Endothelial cell of umbilical vein (primary cell): Measurements from ENCODE around the gene FREM1. TPM values are rescaled to one million over a fixed set of nuclear protein-coding genes. Genes with fewer than 3 reads are reported as not detected.

Experiments used
- BruUV-seq: library from RNA; stranded (reverse); fragments of 400-500 nt; replicated peaks from 2 replicates; lab custom pipeline; 2021; lab: Mats Ljungman, UMichigan
- CTCF ChIA-PET: fragments of 300-600, 350-600 bp; sonication (Branson Sonifier 250); formaldehyde crosslinking; loops from one replicate; lab custom pipeline; 2021; ENCODE audit warnings: antibody characterized with exemption, inconsistent platforms; lab: Charles Lee
- POLR2A ChIA-PET: fragments of 300-600, 350-600 bp; sonication (Branson Sonifier 250); formaldehyde crosslinking; loops from one replicate; lab custom pipeline; 2021; ENCODE audit warnings: antibody characterized with exemption, inconsistent platforms; lab: Charles Lee
- DNase-seq: peaks from one replicate; pipeline ENCODE4 v3.0.0-alpha.2; 2011; ENCODE audit warnings: low read depth, low spot score
- FAIRE-seq: peaks from 2 replicates; lab custom pipeline; 2011; peaks lifted over from hg19 to GRCh38; lab: Jason Lieb, UNC
- H2AFZ ChIP-seq: 2 replicates; pipeline ENCODE4 v1.6.0; 2012; ENCODE audit warnings: low read depth, low read length, control low read depth, inconsistent platforms
- H3K27ac ChIP-seq: 2 replicates; pipeline ENCODE4 v1.5.1; 2011; ENCODE audit warnings: low read depth, mild to moderate bottlenecking, control low read depth, low read length, moderate library complexity; ENCODE audit not compliant: insufficient read depth
- H3K27me3 ChIP-seq, 2 experiments: 2 replicates each; pipeline versions ENCODE4 v1.6.0 to v1.6.1; 2011; ENCODE audit warnings: low read length in 2 of 2, mixed read lengths in 1 of 2; ENCODE audit not compliant: control insufficient read depth in 2 of 2, insufficient read depth in 2 of 2
- H3K36me3 ChIP-seq, 2 experiments: 2 replicates in 1 of 2; 3 replicates in 1 of 2; pipeline ENCODE4 v1.5.1; 2011; ENCODE audit warnings: low read length in 2 of 2, mild to moderate bottlenecking in 1 of 2, moderate library complexity in 1 of 2; ENCODE audit not compliant: control insufficient read depth in 2 of 2, insufficient read depth in 2 of 2; ENCODE audit errors: extremely low read depth in 1 of 2
- H3K4me1 ChIP-seq: 3 replicates; pipeline ENCODE4 v1.5.1; 2011; ENCODE audit warnings: mild to moderate bottlenecking, low read length; ENCODE audit not compliant: control insufficient read depth, insufficient read depth; ENCODE audit errors: extremely low read depth
- H3K4me2 ChIP-seq: 2 replicates; pipeline ENCODE4 v1.6.1; 2011; ENCODE audit warnings: low read length, control low read depth, mixed read lengths; ENCODE audit not compliant: insufficient read depth
- H3K4me3 ChIP-seq, 3 experiments: fragments of 200-600 bp in 1 of 3; sonication (generic), shearing (Covaris generic) in 1 of 3; replicated peaks in 1 of 3; 2 replicates each; pipeline ENCODE4 v1.5.1; 2011 to 2016; ENCODE audit warnings: control low read depth in 3 of 3, low read length in 3 of 3, mild to moderate bottlenecking in 2 of 3, inconsistent platforms in 1 of 3, low read depth in 1 of 3, moderate library complexity in 1 of 3; ENCODE audit not compliant: insufficient read depth in 1 of 3
- H3K79me2 ChIP-seq: 2 replicates; pipeline ENCODE4 v1.6.0; 2012; ENCODE audit warnings: low read length, inconsistent platforms; ENCODE audit not compliant: control insufficient read depth, insufficient read depth
- H3K9ac ChIP-seq: replicated peaks from 2 replicates; pipeline ENCODE3; 2011; ENCODE audit warnings: low read length, control low read depth; ENCODE audit not compliant: insufficient read depth; ENCODE audit errors: extremely low read depth
- H3K9me1 ChIP-seq: replicated peaks from 3 replicates; pipeline ENCODE4 v1.6.0; 2011; ENCODE audit warnings: mild to moderate bottlenecking, low read length; ENCODE audit not compliant: control insufficient read depth, insufficient read depth; ENCODE audit errors: extremely low read depth
- H3K9me3 ChIP-seq: replicated peaks from 2 replicates; pipeline ENCODE4 v1.5.1; 2012; ENCODE audit warnings: low read length, inconsistent platforms; ENCODE audit not compliant: control insufficient read depth, insufficient read depth
- H4K20me1 ChIP-seq: replicated peaks from 2 replicates; pipeline ENCODE3; 2011; ENCODE audit warnings: mild to moderate bottlenecking, low read length; ENCODE audit not compliant: control insufficient read depth, insufficient read depth; ENCODE audit errors: extremely low read depth
- EZH2 ChIP-seq: IDR thresholded peaks from 2 replicates; pipeline ENCODE4 v1.6.1; 2012; ENCODE audit warnings: borderline replicate concordance, low read depth, mild to moderate bottlenecking, moderate library complexity, low read length, inconsistent platforms; ENCODE audit not compliant: severe bottlenecking
- FOS ChIP-seq: IDR thresholded peaks from 2 replicates; pipeline ENCODE4 v1.6.1; 2011; ENCODE audit warnings: mild to moderate bottlenecking, low read length, moderate library complexity, borderline replicate concordance; ENCODE audit not compliant: insufficient read depth
- GATA2 ChIP-seq: IDR thresholded peaks from 2 replicates; pipeline ENCODE4 v1.7.0; 2011; ENCODE audit warnings: low read depth, mild to moderate bottlenecking, moderate library complexity, mixed read lengths, low read length; ENCODE audit not compliant: insufficient read length, insufficient read depth
- JUN ChIP-seq: IDR thresholded peaks from 2 replicates; pipeline ENCODE4 v1.6.1; 2011; ENCODE audit warnings: borderline replicate concordance, low read depth; ENCODE audit not compliant: insufficient read length, insufficient read depth
- MYC ChIP-seq: IDR thresholded peaks from one replicate; pipeline ENCODE4 v1.6.1; 2011; ENCODE audit warnings: mild to moderate bottlenecking, low read depth, low read length
- POLR2A ChIP-seq: IDR thresholded peaks from 2 replicates; pipeline ENCODE4 v1.6.1; 2012; ENCODE audit warnings: low read depth, mild to moderate bottlenecking, control low read depth, low read length
- POLR2AphosphoS5 ChIP-seq: IDR thresholded peaks from 2 replicates; pipeline ENCODE4 v1.6.1; 2012; ENCODE audit warnings: low read depth, mild to moderate bottlenecking, control low read depth, low read length, moderate library complexity; ENCODE audit not compliant: insufficient read depth
- dilution Hi-C: fragments of 300-500 bp; cut with MboI; formaldehyde crosslinking; loops from one replicate; pipeline ENCODE4 v1.15.0; 2019; ENCODE audit warnings: low sequenced_read_pairs; ENCODE audit not compliant: extremely low pct_ligation_motif_present
- intact Hi-C: fragments of 100-400 bp; cut with micrococcal nuclease; formaldehyde crosslinking; loops from one replicate; pipeline ENCODE4 v1.10.0; 2022
- polyA plus RNA-seq, 4 experiments: library from polyadenylated mRNA; depleted of rRNA in 3 of 4; stranded (reverse) in 3 of 4; unstranded in 1 of 4; fragments of >200 nt; gene quantifications; 2 replicates each; pipeline versions ENCODE4 v1.2.1 to v1.2.3, GENCODE V29; 2011 to 2012; ENCODE audit warnings: missing spikeins in 1 of 4
- total RNA-seq: library from RNA; stranded (reverse); gene quantifications from 2 replicates; pipeline ENCODE4 v1.2.3, GENCODE V29; 2021
- TF ChIP-seq, protein P1 (sequence below), 2 donors: IDR thresholded peaks; 1 replicate in 1 of 2; 2 replicates in 1 of 2; pipeline ENCODE4 v1.5.1; 2011; ENCODE audit warnings: low read length in 2 of 2, mild to moderate bottlenecking in 2 of 2, moderate library complexity in 2 of 2, control low read depth in 1 of 2, inconsistent platforms in 1 of 2, low read depth in 1 of 2; ENCODE audit not compliant: insufficient read depth in 1 of 2; ENCODE audit errors: extremely low read depth in 1 of 2
- TF ChIP-seq, protein P2 (sequence below): IDR thresholded peaks from 2 replicates; pipeline ENCODE4 v1.6.1; 2011; ENCODE audit not compliant: insufficient read depth, insufficient read length

Gene FREM1
- total and polyA plus RNA-seq, 2 donors (not counting 3 experiments of a cell fraction or from before 2014, with no cell fraction given) = 0.10 to 0.29 TPM

DNA sequence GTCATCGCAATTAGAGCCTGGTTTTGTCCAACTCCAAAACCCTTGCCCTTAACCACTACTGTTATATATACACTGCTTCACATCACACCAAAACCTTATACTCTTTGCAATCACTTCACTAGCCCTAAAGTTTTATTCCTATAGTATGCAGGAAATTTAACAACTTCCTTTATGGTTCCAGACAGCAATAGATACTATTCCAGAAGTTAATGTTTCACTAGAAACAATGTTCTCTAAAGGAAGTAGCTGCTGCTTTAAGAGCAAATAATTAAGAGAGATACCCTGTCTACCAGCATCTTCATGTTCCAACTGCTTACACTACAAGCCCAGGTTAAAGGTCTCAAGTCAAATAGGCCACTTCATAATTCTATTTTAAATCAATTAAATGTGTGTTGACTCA lies 22.0 kb downstream of the FREM1 start:
- Histone ChIP-seq H3K4me1 (no peaks in the 10 kb centered on the region), H3K36me3 (no peaks in the 10 kb centered on the region), H4K20me1 (no peaks in the 10 kb centered on the region), H3K27me3 (peaks cover 2% of the 10 kb centered on the region in 2 experiments), H2AFZ (no peak overlapping the region), H3K9ac (no peak overlapping the region), H3K4me3 (no peak overlapping the region), H3K9me1 (no peaks in the 10 kb centered on the region), H3K79me2 (no peaks in the 10 kb centered on the region), H3K27ac (no peak overlapping the region), H3K9me3 (no peaks in the 10 kb centered on the region), H3K4me2 (no peak overlapping the region)
- no peak for TF ChIP-seq FOS
- TF ChIP-seq JUN = no peak
- TF ChIP-seq GATA2 = no peak
- TF ChIP-seq MYC = no peak
- TF ChIP-seq, protein P1, sequence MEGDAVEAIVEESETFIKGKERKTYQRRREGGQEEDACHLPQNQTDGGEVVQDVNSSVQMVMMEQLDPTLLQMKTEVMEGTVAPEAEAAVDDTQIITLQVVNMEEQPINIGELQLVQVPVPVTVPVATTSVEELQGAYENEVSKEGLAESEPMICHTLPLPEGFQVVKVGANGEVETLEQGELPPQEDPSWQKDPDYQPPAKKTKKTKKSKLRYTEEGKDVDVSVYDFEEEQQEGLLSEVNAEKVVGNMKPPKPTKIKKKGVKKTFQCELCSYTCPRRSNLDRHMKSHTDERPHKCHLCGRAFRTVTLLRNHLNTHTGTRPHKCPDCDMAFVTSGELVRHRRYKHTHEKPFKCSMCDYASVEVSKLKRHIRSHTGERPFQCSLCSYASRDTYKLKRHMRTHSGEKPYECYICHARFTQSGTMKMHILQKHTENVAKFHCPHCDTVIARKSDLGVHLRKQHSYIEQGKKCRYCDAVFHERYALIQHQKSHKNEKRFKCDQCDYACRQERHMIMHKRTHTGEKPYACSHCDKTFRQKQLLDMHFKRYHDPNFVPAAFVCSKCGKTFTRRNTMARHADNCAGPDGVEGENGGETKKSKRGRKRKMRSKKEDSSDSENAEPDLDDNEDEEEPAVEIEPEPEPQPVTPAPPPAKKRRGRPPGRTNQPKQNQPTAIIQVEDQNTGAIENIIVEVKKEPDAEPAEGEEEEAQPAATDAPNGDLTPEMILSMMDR (IDR thresholded peaks at IDR 0.05; ENCODE audit: extremely low read depth in 1 of 2, insufficient read depth in 1 of 2, low read depth in 1 of 2, low read length in 2 of 2) = no peak
- TF ChIP-seq POLR2A = no peak
- TF ChIP-seq POLR2AphosphoS5 = no peak
- TF ChIP-seq, protein P2, sequence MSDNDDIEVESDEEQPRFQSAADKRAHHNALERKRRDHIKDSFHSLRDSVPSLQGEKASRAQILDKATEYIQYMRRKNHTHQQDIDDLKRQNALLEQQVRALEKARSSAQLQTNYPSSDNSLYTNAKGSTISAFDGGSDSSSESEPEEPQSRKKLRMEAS = no peak
- no peak for TF ChIP-seq EZH2
- ChIA-PET POLR2A (no interaction called here), CTCF (no interaction called here)
- no TSS peak for BruUV-seq
- FAIRE-seq = no peak
- dilution Hi-C loops (no loop called here), intact Hi-C loops (no loop called here)
- DNase-seq = no peak
